ENCODE results near the gene TIMM13.
"Not testable (repeated sequence)": the region's sequence is repeated elsewhere in the genome, so short reads cannot be mapped to it uniquely, and the experiment has no call there.

DNA sequence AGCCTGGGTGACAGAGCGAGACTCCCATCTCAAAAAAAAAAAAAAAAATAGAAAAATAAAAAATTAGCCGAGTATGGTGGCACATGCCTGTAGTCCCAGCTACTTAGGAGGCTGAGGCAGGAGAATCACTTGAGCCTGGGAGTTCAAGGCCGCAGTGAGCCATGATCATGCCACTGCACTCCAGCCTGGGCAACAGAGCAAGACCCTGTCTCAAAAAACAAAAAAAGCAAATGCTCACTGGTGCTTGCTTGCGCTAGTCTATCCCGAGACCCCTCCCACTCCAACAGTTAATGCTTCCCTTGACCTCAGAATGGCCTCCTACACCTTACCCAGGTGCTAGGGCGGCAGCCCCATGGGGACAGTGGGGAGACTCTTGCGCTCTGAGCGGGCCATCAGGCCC is 9.9 kb downstream of the TIMM13 start:
- TF ChIP-seq CTCF, EZH2, EZH2phosphoT487 (IDR thresholded peaks at IDR 0.05): not testable (repeated sequence)
